Right ventricle myocardium superior (tissue), 1 donor: ENCODE data around the gene SGPP2. TPM values are rescaled to one million over a fixed set of nuclear protein-coding genes. Genes with fewer than 3 reads are reported as not detected.

Experiments
- ATAC-seq: fragments of 200-7000 bp; cut with Tn5 transposase; one replicate; pipeline ENCODE4 v1.9.1; 2020; ENCODE audit warnings: mild to moderate bottlenecking; ENCODE audit not compliant: poor library complexity
- DNase-seq: peaks from one replicate; pipeline ENCODE4 v3.0.0-alpha.2; 2020
- intact Hi-C: fragments of 100-400 bp; cut with DNase I; formaldehyde crosslinking; loops from one replicate; pipeline ENCODE4 v1.11.2; 2022
- total RNA-seq: library from RNA; stranded (reverse); fragmentation: NEBNext Ultra II Directional; extraction: Animal tissue kit (Norgen Biotek cat#: 25700); gene quantifications from one replicate; pipeline ENCODE4 v1.2.1, GENCODE V29; 2021
- donor health status: DM: no; HTN: yes; CAD: no; lungs with severe emphysema.

SGPP2 gene
- total RNA-seq, 1 donor from 2014 or later, result 15.3 TPM

GRCh38 chr2:222504191-222504590 is 79.8 kb downstream of the SGPP2 start:
- no peak for ATAC-seq
- intact Hi-C loops, result no loop called here
- DNase-seq, result no peak

DNA sequence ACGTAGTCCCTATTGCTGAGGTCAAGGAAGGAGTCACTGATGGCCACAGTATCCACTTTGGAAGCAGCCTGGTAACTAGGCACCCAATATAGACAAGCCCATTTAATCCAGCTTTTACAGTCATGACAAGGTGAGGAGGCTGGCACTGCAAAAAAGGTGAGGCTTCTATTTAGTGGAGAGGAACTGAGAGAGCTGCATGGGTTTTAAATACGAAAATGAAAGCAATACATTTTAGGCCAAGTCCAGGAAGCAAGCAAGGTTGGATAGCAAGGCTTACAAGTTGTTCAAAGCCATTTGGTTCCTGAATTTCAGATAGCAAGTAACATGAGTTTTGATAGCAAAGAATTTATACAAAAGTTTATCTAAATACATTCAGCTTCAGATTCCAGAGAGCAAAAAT is 80.4 kb downstream of the SGPP2 start:
- intact Hi-C loops, result no loop called here
- ATAC-seq (no peak), DNase-seq (no peak)

DNA sequence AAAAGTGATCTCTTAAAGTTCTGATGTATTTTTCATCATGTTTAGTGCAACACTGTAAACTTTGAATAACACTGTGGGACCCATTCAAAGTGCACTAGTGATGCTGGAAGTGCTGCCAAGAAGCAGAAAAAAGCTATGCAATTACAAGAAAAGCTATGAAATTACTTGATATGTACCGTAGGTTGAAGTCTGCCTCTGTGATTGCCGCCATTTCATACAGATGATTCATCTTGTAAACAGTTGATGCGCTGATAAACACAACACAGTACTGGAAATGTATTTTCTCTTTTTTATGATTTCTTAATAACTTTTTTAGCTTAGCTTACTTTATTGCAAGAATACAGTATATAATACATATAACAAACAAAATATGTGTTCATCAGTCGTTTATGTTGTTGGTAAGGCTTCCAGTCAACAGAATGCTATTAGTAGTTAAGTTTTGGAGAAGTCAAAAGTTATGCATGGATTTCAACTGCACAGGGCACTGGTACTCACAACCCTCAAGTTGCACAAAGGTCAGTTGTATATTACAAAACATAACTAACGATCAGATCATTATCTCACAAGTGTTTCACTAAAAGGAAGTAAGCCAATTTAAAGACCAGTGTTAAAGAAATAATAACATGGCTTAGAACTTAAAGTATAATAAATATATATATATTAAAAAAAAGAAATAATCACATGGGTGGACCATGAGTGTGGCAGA is 82.0 kb downstream of the SGPP2 start:
- no peak for ATAC-seq
- intact Hi-C loops, result no loop called here
- no peak for DNase-seq

GRCh38 chr2:222514901-222515300 is 90.6 kb downstream of the SGPP2 start:
- intact Hi-C loops, result no loop called here
- ATAC-seq, result no peak
- no peak for DNase-seq

- DNase-seq (no peak), ATAC-seq (peak; percentile 83)
- intact Hi-C loops, result no loop called here
These were observed 94.4 kb downstream of the SGPP2 start for GRCh38 chr2:222518570-222519381.

DNA sequence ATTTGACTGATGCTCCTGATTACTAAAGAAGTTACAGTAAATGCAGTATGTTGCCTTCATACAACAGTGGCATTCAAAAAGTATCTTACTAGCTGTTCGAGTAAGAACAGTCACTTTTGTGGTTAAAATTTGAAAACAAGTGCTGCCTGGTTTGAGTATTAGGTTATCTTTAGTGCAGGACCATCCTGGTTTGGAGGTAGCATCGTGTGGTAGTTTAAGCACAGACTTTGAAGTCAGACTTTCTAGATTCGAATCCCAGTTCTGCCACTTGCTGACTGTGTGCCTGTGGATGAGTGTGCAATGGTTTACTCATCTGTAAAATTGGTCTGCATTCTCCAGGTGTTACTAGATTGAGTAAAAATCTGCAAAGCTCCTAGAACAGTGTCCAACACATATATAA is 96.8 kb downstream of the SGPP2 start:
- ATAC-seq, result no peak
- no peak for DNase-seq
- intact Hi-C loops, result no loop called here

DNA sequence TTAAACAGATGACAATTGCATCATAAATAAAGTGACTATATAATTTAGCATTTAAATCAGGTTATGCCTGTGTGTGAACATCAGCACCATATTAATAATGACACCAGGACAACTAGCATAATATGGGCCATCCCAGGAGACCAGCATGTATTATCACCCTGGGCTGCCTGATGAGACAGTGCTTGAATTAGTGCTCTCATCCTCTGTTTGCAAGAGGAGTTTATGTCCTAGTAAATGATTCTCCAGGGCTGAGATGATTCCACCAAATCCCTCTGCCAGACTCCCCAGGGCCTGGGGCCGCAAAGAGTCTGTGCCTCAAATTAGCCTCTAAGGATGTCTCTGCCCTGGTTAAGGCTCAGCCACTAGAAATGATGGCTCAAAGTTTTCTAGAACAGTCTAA is 97.7 kb downstream of the SGPP2 start:
- no peak for DNase-seq
- ATAC-seq, result no peak
- intact Hi-C loops, result no loop called here

- DNase-seq, result no peak
- intact Hi-C loops, result no loop called here
- ATAC-seq, result no peak
These were observed 99.6 kb downstream of the SGPP2 start for GRCh38 chr2:222523783-222524544.

- ATAC-seq, result no peak
- intact Hi-C loops, result no loop called here
- DNase-seq, result no peak
These were observed 101.5 kb downstream of the SGPP2 start for GRCh38 chr2:222525811-222526210.

DNA sequence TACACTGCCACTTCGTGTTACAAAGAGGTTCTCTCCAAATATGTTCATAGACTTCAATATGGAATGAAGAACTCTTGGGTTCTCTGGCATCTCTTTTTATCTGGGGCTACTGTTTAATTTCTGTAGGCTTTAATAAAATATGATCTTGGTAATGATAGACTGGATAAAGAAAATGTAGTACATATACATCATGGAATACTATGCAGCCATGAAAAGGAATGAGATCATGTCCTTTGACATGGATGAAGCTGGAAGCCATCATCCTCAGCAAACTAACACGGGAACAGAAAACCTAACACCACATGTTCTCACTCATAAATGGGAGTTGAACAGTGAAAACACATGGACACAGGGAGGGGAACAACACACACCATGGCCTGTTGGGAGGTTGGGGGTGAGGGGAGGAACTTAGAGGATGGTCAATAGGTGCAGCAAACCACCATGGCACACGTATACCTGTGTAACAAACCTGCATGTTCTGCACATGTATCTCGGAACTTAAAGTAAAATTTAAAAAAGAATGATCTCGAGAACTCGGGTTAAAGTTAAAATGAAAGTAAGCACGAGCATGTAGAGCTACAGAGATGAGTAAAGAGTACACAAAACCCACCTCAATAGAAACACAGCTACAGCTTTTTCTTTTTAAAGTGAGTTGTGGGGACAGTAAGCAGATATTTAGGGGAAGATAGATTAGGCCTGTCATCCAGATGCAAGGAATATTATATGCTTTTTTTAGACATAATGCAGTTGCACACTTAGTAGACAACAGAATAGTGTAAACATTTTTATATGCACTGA is 102.3 kb downstream of the SGPP2 start:
- intact Hi-C loops, result no loop called here
- ATAC-seq, result no peak
- no peak for DNase-seq

DNA sequence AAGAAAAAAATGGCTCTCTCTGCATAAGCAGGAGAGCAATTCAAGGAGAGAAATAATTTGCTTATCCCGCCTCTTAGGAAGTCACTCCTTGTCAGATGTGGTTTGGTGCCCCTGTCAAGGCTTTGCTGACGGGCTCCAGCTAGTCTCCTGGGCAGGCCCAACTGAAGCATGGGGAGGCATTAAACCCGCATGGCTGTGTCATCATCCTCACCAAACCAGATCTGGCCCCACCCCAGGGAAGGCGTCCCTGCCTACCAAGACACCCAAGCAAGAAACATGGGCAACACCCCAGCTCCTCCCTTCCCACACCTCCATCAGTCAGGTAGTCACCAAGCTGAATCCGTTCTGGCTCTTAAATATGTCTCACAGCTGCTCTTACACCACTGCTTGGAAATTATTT is 108.0 kb downstream of the SGPP2 start:
- ATAC-seq (no peak), DNase-seq (no peak)
- intact Hi-C loops, result no loop called here

DNA sequence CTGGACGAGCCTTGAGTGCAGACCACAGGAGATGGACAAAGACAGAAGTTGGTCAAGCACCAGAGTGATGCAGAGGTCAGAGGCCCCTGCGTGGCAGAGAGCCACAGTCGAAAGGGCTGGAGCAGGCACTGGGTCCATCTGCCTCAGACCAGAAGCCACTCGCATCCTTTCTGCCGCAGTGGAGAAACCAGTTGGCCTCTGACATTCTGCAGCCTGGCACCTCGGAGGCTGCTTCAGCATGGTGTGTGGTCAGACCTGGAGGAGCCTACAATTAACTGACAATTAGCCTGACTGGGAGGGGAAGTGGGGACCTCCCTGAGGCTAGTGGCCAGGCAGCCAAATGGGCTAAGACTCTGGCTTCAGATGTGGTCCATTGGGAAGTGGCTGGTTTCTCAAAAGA is 111.1 kb downstream of the SGPP2 start:
- DNase-seq, result no peak
- ATAC-seq, result no peak
- intact Hi-C loops, result no loop called here

- DNase-seq, result no peak
- intact Hi-C loops, result no loop called here
- ATAC-seq, result no peak
These were observed 114.2 kb downstream of the SGPP2 start for GRCh38 chr2:222538535-222538934.

DNA sequence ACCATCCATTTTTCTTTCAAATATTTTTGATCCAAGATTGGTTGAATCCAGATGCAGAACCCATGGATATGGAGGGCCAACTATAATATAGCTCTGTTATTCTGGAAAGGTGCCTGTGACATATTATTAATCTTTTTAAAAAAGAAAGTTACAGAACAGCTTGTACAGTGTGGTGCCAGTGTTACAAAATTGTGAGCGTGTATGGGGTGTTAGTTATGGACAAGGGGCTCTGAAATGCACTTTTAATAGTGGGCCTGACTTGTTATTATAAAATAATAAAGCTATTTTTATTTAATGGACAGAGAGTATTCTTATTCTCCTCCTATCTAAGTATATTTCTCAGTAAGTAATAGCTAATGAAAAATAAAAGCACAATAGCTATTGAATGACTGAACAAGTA is 120.3 kb downstream of the SGPP2 start:
- intact Hi-C loops, result no loop called here
- no peak for DNase-seq
- no peak for ATAC-seq

- DNase-seq (no peak), ATAC-seq (no peak)
- intact Hi-C loops, result no loop called here
These were observed 121.8 kb downstream of the SGPP2 start for GRCh38 chr2:222545823-222546795.

GRCh38 chr2:222547083-222547482 is 122.7 kb downstream of the SGPP2 start:
- ATAC-seq (no peak), DNase-seq (no peak)
- intact Hi-C loops, result no loop called here

DNA sequence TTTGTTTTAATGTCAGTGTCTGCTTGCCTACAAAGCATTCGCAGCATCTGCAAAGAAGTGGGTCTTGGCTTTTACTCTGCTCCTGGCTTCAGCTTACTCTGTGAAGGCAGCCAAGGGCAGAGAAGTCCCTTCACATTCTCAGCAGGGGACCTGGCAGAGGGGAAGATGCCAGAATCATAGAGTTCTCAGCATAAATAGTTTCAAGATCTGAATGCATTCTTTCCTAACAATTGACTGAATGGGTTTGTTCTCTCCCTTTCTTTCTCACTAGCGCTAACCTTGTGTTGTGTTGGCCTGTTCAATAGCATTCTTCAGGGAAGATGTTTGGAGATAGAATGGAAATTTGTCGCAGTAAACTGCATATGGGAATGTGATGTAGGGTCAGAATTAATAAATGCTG is 124.6 kb downstream of the SGPP2 start:
- DNase-seq (no peak), ATAC-seq (peak; percentile 39)
- intact Hi-C loops, result no loop called here

- DNase-seq (no peak), ATAC-seq (no peak)
- intact Hi-C loops, result no loop called here
These were observed 130.2 kb downstream of the SGPP2 start for GRCh38 chr2:222554517-222554916.
